HG03575 (cell line): ENCODE results near the gene ADRB2.

Experiments used
- ATAC-seq: cut with Tn5 transposase; IDR thresholded peaks from one replicate; pipeline ENCODE4 v1.9.1; 2021; ENCODE audit not compliant: unreplicated experiment, insufficient number of reproducible peaks, low FRiP score; ENCODE audit errors: extremely low read depth

The ADRB2 gene

DNA sequence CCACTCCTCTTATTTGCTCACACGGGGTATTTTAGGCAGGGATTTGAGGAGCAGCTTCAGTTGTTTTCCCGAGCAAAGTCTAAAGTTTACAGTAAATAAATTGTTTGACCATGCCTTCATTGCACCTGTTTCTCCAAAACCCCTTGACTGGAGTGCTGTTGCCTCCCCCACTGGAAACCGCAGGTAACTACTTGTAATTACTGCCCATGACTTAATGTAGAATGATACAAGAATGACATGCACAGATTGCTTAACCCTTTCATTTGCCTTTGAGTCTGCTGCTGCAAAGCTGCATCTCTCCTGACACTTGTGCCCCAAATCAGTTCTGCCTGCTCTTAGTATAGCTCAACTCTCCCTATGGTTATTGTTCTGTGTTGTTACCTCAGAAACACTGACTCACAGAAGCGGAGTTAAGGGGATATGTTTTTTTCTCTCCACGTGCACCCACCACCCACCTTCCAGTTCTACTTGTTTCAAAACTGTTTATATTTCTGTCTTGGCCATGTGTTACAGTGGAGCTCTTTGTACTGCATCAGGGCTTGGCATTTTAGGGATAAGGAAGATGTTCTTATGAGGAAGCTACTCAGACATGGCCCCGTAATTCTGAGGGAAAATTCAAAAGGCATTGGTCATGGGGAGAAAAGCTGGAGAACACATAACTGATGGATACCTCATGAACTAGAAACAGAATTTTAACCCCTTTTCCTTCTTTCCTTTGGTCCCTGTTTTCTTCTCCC lies 2.3 kb downstream of the ADRB2 start:
- no peak for ATAC-seq

DNA sequence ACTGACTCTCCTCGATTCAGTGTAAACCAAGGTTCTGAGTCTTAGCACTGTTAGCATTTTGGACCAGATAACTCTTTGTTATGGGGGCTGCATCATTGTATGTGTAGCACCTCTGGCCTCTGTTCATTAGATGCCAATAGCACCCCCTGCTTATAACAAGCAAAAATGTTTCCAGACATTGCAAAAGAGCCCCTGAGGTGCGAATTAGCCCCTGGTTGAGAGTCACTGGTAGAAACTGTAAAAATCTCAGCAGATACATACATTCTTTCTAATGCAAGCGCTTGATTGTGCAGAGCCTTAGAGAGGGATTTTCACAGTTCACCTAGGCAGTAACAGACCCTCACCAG lies 2.8 kb downstream of the ADRB2 start:
- ATAC-seq = no peak

DNA sequence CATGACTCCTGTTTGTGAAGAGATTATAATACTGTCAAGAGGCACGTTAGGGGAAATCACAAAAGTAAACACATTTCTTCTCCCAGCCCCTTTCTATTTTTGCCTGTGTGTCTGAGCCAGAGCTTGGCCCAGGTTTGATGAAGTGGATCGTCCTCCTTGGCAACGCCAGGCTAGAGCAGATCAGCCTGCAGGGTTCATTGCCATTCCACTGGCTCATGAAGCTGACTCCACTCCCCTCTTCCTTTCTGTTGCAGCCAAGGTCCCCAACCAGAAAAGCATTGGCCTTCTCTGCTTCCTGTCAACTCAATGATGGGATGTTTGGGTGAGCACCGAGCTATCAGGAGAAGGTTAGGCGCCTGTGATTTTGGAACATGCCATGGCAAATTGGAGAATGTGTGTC lies 3.3 kb downstream of the ADRB2 start:
- ATAC-seq = no peak

DNA sequence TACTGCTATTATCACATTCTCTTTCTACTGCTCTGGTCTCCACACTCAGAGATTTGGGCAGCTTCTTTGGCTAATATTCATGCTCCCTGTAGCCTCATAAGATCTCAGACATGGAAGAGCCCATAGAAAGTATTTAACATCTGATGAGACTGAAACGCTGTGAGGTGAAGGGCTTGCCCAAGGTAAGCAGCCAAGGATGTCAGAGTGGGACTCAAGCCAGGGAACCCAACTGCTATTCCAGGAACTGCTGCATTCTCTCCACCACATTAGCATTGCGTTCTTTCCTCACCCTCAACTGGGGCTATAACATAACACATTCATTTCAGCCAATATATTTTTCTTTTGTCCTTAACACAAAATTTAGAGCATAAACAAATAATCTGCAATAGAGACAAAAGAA lies 3.8 kb downstream of the ADRB2 start:
- ATAC-seq = no peak

DNA sequence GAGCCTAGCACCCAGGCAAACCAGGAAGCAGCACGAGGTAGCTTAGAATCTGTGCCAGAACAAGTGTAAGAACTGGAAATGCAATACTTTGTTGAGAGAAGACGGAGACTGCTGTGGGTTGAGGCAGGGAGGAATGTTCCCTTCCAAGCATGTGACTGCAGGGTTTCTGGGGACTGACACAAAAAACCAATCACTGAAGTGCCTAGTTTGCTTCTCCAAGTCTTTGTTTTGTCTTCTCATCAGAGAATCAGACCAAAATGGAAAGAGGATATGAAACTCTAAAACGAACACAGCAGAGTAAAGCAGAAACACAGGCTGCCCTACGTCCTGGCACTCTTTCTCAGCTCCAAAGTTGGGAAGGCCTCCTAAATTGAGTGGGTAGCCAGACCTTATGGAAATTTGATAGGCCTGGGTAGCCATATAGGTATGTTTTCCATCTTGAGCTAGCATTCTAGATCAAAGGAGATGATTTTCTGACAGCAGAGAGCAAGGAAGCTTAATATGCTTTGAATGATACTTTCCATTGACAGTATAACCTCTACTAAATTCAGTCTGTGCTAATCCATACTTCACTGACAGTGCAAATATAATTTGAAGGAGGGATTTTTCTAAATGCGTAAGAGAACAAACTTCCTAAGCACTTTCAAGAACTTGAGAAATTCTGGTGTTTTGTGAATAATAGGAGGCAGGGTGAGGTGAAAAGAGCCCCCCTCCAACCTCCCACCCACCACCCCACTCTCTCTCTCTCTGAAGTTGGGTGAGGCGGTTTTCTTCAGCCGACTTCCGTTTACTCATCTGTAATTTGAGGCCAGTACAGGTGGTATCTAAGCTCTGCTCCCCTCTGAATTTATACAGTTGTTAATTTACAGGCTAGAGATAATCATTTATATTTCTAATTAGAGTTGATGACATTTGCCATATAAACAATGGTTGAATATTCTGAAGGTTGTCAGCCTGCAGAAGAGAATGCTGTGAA lies 5.5 kb downstream of the ADRB2 start:
- ATAC-seq = peak; percentile 88

DNA sequence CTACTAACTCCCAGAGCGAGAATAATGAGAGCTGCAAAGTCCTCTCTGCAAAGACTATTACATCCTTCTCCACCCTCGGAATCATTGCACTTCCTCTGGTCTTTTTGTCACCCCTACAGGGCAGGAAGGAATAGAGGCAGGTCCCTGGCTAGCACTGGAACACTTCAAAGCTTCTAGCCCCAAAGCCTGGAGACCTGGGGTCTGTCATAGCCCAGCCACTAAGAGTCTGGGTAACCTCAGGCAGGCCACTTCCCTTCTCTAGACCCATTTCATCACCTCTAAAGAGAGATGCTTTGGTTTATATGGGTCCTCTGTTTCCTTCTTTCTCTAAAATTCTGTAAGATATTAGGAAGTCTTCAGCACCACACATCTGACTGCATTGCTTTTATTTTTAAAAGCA lies 6.7 kb downstream of the ADRB2 start:
- no peak for ATAC-seq

DNA sequence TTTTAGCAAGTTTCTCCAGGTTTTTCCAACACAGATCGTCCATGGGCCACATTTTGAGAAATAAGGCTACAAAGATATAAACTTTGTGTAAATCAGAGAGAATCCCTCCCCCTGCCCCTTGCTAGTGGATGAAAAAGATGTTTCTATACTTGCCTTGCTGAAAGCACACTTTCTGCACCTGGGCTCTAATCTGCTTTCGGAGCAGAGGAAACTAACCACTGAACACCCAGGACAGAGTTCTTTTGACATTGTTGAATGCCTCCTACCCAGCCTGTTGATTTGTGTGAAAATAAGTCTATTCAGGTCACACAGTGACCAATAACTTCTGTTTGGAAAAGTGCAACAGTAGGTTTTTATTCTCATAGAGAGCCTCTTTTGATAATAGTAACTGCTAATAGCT lies 7.5 kb downstream of the ADRB2 start:
- no peak for ATAC-seq

DNA sequence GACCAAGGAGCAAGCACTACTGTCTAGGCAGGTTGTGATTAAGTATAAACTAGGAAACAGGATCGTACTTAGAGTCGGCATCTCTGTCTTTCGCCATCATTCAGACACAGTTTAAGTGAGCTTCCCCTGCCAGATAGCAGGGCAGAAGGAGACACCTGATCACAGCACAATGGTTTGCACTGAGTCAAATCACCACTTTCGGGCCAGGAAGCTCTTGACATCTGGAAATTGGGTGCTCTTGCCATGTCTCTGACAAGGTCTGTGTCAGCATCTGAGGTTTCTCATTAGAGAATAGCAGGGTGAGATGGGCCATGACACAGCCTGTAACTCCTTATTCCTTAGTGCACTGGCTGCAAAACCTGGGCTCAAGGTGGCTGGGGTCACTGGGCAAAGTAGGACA lies 8.3 kb downstream of the ADRB2 start:
- ATAC-seq = no peak

DNA sequence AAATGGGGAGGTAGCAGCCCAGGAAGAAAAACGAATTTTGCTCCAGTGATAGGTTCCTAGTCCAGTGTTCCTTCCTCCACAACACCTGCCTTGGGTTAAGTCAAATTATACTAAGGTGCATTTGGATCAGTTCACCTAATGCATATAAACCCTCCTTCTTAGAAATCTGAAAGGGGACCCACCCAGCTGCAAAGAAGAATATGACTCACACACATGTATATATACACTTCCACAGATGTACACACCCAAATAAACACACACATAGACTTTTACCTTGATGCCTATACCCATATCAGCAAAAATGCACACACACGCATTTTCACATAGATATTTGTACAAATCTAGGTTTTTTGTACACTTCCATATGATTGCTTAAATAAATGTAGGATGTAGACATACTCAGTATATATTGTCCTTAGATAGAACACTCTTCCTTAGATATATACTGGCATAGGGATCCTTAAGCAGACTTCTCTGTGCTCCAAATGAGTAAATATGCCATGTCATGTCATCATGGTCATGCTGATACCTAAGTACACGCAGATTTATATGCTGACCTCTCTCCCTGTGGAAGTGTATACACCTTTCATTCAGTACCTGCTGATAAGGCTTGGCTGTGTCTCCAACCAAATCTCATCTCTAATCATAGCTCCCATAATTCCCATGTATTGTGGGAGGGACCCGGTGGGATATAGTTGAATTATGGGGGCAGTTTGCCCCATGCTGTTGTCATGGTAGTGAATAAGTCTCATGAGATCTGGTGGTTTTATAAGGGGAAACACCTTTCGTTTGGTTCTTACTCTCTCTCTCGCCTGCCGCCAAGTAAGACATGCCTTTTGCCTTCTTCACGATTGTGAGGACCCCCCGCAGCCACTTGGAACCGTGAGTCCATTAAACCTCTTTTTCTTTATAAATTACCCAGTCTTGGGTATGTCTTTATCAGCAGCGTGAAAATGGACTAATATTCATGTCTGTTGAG lies 10.2 kb downstream of the ADRB2 start:
- ATAC-seq = no peak

DNA sequence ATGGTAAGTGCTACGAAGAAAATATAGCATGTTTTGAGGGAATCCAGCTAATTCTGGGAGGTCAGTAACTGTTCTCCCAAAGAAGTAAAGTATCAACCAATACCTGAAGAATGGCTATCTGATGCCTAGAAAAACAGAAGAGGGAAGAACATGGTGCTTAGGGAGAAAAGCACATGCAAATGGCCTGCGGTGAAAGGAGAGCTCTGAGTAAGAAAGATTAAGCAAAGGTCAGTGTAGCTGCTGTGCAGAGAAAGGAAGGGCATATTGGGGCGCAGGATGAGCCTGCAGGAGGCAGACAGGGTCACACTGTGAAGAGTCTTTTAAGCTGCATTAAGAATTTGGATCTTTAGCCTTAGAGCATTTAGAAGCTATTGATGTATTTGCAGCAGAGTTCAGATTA lies 11.0 kb downstream of the ADRB2 start:
- ATAC-seq = no peak

DNA sequence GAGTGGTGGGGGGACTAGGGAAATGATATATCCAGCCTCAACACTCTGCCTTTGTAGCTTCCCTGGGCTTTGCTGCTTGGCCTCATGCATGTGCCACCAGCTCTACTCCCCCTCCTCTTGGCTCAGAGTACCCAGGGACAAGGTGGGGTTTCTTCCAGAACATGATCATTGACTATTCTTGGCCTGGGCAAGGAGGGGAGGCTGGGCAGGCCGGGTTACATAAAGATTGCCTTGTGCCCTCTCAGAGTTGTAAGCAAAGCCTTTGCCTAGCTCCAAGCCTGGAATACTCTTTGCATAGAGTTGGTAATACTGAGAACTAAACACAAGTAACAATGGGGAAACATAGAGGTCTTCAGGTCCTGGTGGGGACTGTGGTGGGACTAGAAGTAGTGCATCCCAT lies 11.9 kb downstream of the ADRB2 start:
- no peak for ATAC-seq

DNA sequence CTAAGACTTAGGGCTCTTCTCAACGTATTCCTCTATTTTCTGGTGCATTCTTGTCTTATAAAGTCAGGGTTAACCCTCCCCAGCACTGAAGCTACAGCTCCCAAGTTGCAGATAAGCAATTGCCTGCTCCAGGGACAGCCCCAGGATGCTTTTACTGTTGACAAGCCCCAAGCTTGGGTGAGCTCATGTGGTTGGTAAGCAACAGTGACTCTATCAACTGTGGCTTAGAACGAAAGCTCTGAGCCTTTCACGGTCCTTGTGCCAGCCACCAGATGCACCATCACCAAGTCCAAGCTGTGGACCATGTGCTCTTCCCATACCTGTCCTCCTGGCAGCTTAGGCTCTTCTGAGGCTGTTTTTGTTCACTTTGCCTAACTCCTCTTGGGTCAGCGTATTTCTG lies 13.5 kb downstream of the ADRB2 start:
- ATAC-seq = no peak

DNA sequence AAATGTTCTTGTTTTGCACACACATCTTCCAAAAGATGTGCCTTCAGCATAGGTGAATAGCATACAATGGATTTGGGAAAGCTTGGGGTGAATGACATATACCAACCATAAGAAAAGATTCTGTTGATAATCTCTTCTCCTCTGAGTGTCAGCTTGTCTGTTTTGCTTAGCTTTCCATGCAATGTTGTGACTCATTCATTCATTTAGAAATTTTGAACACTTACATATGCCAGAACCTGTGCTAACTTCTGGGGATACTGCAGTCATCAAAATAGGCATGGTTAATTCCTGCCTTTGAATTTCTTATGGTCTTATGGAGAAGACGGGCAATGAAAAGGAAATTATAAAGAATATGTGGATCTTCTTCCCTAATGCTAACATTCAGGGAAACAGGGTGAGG lies 14.1 kb downstream of the ADRB2 start:
- no peak for ATAC-seq

DNA sequence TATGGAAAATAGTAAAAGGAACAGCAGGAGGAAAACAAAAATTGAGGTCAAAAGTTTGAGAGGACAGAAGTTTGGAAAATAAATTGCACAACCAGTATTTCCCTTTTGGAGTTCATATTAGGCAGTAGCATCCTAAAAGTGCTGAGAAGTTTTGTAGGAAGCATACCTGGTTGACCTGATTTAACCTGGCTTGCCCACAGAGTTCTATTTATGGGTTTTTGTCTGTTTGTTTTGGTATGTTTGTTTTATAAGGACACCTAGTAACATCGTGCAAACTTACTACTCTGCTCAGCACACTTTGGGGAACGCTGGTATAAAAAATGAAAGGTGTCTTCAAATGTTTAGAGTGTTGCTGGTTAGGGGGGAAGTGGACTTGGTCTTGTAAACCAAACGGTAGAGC lies 15.1 kb downstream of the ADRB2 start:
- ATAC-seq = no peak

DNA sequence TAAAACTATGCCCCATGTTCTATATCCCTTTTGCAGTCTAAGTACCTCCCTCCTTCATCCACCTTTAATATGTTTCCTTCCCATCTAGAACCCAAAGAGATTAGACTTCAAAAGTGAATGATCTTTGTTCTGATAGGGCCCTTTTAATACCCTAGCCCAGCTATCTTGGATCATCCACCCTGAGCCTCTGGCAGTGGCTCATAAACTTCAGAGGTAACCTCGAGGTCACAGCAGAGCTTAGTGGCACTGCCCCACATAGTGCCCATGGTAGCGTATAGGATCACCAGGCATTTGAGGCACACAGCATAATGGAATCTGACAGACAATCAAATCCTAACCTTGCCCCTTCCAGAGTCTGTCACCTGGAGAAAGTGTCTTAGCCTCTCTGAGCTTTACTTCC lies 15.8 kb downstream of the ADRB2 start:
- ATAC-seq = no peak

DNA sequence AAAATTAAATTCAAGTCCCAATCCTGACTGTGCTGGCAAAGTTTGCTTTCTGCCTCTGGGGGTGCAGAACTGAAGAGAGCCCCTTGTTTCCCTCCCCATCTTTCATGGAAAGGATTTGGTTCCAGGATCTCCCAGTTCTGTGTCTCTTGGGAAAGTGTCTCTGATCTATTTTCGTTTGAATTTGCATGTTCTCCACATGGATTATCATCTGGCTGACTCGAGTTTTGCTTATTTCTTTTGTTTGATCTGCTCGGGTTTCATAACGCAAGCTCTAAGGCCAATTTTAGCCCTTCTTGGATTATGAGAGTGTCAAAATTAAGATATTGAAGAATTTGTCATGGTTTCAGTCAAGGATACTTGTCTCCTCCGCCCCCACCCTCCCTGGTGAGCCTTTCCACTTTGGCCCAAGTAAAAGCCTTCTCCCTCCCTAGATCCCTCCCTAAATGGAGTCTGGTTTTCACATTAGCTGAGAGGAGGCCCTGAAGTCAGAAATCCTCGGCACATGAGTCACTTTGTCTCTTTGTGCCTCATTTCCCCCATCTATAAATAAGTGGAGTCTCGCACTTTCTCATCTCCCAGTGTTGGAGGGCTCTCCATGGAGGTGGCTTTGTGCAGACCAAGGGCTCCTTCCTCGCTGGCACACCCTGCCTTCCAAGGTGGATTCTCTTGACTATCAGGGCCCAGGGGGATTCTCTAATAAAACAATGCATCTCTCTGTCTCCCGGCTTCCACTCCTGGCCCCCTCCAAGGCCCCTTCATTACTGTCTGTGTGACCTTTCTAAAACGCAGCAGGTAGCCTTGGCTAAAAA lies 17.3 kb downstream of the ADRB2 start:
- no peak for ATAC-seq

DNA sequence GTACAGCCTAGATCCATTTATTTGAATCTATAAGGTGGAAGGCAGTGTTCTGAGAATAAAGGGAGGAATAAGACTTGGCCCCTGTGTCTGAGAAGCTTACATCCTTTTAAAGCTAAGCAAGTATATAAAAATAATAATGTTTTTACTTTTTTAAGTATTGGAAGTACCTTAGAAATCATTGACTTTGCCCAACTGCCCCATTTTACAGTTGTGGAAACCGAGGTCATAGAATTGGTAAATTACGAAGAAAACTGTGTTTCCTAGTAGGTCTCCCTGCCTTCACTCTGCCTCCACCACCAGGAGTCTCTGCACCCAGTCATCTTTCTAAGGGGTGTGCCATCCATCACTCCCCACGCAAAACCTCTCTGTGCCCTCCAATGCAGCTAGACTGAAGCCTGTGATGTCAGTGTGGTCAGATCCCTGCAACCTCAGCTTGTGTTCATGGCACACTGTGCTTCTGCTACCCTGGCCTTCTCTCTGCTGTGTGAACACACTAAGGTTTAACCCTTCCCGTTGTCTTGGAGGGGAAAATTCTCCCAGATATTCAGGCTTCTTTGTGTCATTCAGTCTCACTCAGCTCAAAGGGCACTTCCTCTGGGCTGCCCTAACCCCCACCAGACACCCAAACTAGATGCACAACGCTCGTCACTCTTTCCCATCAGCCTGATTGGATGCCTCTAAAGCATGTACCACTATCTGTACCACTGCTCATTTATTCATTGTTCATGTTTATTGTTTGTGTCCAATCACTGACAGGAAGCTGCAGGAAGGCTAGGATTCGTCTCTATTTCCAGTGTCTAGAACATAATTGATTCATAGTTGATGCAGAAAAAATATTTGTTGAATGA lies 18.2 kb downstream of the ADRB2 start:
- ATAC-seq = no peak

DNA sequence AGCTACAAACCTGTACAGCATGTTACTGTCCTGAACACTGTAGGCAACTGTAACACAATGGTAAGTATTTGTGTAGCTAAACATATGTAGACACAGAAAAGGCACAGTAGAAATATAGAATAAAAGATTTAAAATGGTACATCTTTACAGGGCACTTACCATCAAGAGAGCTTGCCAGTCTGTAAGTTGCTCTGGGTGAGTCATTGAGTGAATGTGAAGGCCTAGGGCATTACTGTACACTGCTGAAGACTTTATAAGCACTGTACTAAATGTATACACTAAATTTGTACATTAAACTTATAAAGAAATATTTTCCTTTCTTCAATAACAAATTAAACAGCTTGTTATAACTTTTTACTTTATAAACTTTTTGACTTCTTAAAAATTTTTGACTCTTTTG lies 20.5 kb downstream of the ADRB2 start:
- no peak for ATAC-seq
